MCF 10A (cell line): ENCODE measurements around the gene TIGD1. TPM values are rescaled to one million over a fixed set of nuclear protein-coding genes. Genes with fewer than 3 reads are reported as not detected.
A peak's percentile ranks its signal among the peaks of the same experiment; 100 is the strongest.
"Not testable (repeated sequence)": the region's sequence is repeated elsewhere in the genome, so short reads cannot be mapped to it uniquely, and the experiment has no call there.

Experiments used
- BruUV-seq: library from RNA; stranded (reverse); fragments of 400-500 nt; replicated peaks from 2 replicates; lab custom pipeline; 2021; lab: Mats Ljungman, UMichigan
- CTCF ChIA-PET: fragments of 300-600 bp; sonication (Branson Sonifier 250); formaldehyde crosslinking; extraction: SDS; loops from one replicate; lab custom pipeline; 2021; ENCODE audit warnings: antibody characterized with exemption, inconsistent platforms; lab: Yijun Ruan, JAX
- POLR2A ChIA-PET: fragments of 300-600, 350-650 bp; sonication (Branson Sonifier 250); formaldehyde crosslinking; extraction: SDS; loops from one replicate; lab custom pipeline; 2020; ENCODE audit warnings: antibody characterized with exemption, inconsistent platforms; lab: Yijun Ruan, JAX
- DNase-seq: peaks from one replicate; pipeline ENCODE4 v3.0.0-alpha.2; 2018; ENCODE audit not compliant: unreplicated experiment
- H3K27ac Mint-ChIP-seq: one replicate; pipeline ENCODE4 v1.8.0; 2022; ENCODE audit warnings: mild to moderate bottlenecking, low read depth, mixed read lengths; ENCODE audit not compliant: unreplicated experiment
- H3K27me3 Mint-ChIP-seq: one replicate; pipeline ENCODE4 v1.8.0; 2022; ENCODE audit warnings: mixed read lengths; ENCODE audit not compliant: insufficient read depth, unreplicated experiment
- H3K36me3 Mint-ChIP-seq: one replicate; pipeline ENCODE4 v1.8.0; 2022; ENCODE audit warnings: mild to moderate bottlenecking, moderate library complexity, mixed read lengths; ENCODE audit not compliant: insufficient read depth, unreplicated experiment
- H3K4me1 Mint-ChIP-seq: one replicate; pipeline ENCODE4 v1.8.0; 2022; ENCODE audit warnings: mixed read lengths; ENCODE audit not compliant: insufficient read depth, unreplicated experiment
- H3K4me3 Mint-ChIP-seq: one replicate; pipeline ENCODE4 v1.8.0; 2022; ENCODE audit warnings: mild to moderate bottlenecking, moderate library complexity, mixed read lengths; ENCODE audit not compliant: unreplicated experiment
- H3K9me3 Mint-ChIP-seq: one replicate; pipeline ENCODE4 v1.8.0; 2022; ENCODE audit warnings: mixed read lengths; ENCODE audit not compliant: unreplicated experiment
- CTCF ChIP-seq: fragments of 200-600 bp; IDR thresholded peaks from one replicate; pipeline ENCODE4 v1.8.0; 2022; ENCODE audit warnings: antibody characterized with exemption, mild to moderate bottlenecking; ENCODE audit not compliant: unreplicated experiment
- intact Hi-C: fragments of 100-400 bp; cut with micrococcal nuclease; formaldehyde crosslinking; loops from 2 replicates; pipeline ENCODE4 v1.14.1; 2022
- total RNA-seq: library from RNA; stranded (reverse); gene quantifications from 2 replicates; pipeline ENCODE4 v1.2.3, GENCODE V29; 2022

Gene TIGD1
- total RNA-seq, 1 experiment from 2014 or later, result 5.2 TPM

GRCh38 chr2:232573042-232573441, 22.7 kb upstream of the TIGD1 start:
- Mint-ChIP-seq H3K27me3 (no peaks in the 10 kb centered on the region), H3K4me1 (peaks cover 10% of the 10 kb centered on the region), H3K9me3 (no peaks in the 10 kb centered on the region), H3K27ac (no peak overlapping the region), H3K36me3 (peaks cover 58% of the 10 kb centered on the region), H3K4me3 (no peak overlapping the region)
- DNase-seq, result no peak
- ChIA-PET POLR2A (interaction anchor here (1.1 to 6.6 kb wide), 3 partner anchors 11 to 22 kb away, joined by 3 to 49 read pairs (median 5); no protein-coding TSS in a partner anchor), CTCF (interaction anchor here (0.9 kb wide), 1 partner anchor 20 kb away, joined by 5 read pairs; no protein-coding TSS in a partner anchor)
- TF ChIP-seq CTCF, result no peak
- BruUV-seq, result no TSS peak
- intact Hi-C loops, result no loop called here

GRCh38 chr2:232571026-232571474, 20.7 kb upstream of the TIGD1 start:
- no peak for TF ChIP-seq CTCF
- Mint-ChIP-seq H3K27ac (no peak overlapping the region), H3K27me3 (no peaks in the 10 kb centered on the region), H3K4me1 (peaks cover 19% of the 10 kb centered on the region), H3K36me3 (peaks cover 60% of the 10 kb centered on the region), H3K4me3 (no peak overlapping the region), H3K9me3 (no peaks in the 10 kb centered on the region)
- intact Hi-C loops, result loop anchor here (2.0 kb wide), 1 partner anchor 18 kb away; no protein-coding TSS in a partner anchor
- BruUV-seq, result no TSS peak
- ChIA-PET POLR2A (interaction anchor here (1.0 to 6.6 kb wide), 2 partner anchors 20 kb away, joined by 3 to 49 read pairs; partner anchors contain the start of genes EIF4E2 and TIGD1), CTCF (interaction anchor here (1.3 kb wide), 1 partner anchor 8 kb away, joined by 4 read pairs; no protein-coding TSS in a partner anchor)
- DNase-seq, result peak; percentile 62

GRCh38 chr2:232570481-232570880, 20.1 kb upstream of the TIGD1 start:
- not testable (repeated sequence) for H3K4me3 Mint-ChIP-seq, H3K9me3 Mint-ChIP-seq, H3K27me3 Mint-ChIP-seq, DNase-seq, H3K27ac Mint-ChIP-seq, BruUV-seq
- CTCF ChIA-PET, result interaction anchor here (1.3 kb wide), 1 partner anchor 8 kb away, joined by 4 read pairs; no protein-coding TSS in a partner anchor
- Mint-ChIP-seq H3K4me1 (peaks cover 19% of the 10 kb centered on the region), H3K36me3 (peaks cover 66% of the 10 kb centered on the region)
- POLR2A ChIA-PET, result interaction anchor here (1.0 to 6.6 kb wide), 2 partner anchors 20 to 21 kb away, joined by 3 to 49 read pairs; partner anchors contain the start of genes EIF4E2 and TIGD1
- intact Hi-C loops, result loop anchor here (2.0 kb wide), 1 partner anchor 18 kb away; no protein-coding TSS in a partner anchor

GRCh38 chr2:232569541-232569940, 19.2 kb upstream of the TIGD1 start:
- no TSS peak for BruUV-seq
- no peak for TF ChIP-seq CTCF
- Mint-ChIP-seq H3K27me3 (no peaks in the 10 kb centered on the region), H3K4me3 (no peak overlapping the region), H3K4me1 (peaks cover 19% of the 10 kb centered on the region), H3K27ac (no peak overlapping the region), H3K9me3 (no peaks in the 10 kb centered on the region), H3K36me3 (peaks cover 68% of the 10 kb centered on the region)
- ChIA-PET POLR2A (interaction anchor here (4.1 to 6.6 kb wide), 2 partner anchors 18 to 22 kb away, joined by 39 to 49 read pairs; partner anchors contain the start of genes EIF4E2 and TIGD1), CTCF (interaction anchor here (0.6 to 1.3 kb wide), 4 partner anchors 10 to 93 kb away, joined by 3 to 4 read pairs (median 3); no protein-coding TSS in a partner anchor)
- intact Hi-C loops, result no loop called here
- no peak for DNase-seq
